NCI-H345 treated with DMSO at 0.1 percent for 48 hours (cell line): ENCODE measurements around the gene SRCAP.

Experiments
- DNase-seq: peaks from one replicate; lab custom pipeline; 2025; ENCODE audit not compliant: unreplicated experiment; lab: John Stamatoyannopoulos, UW

The SRCAP gene

GRCh38 chr16:30773826-30774225 is 74.9 kb downstream of the SRCAP start:
- DNase-seq: no peak

DNA sequence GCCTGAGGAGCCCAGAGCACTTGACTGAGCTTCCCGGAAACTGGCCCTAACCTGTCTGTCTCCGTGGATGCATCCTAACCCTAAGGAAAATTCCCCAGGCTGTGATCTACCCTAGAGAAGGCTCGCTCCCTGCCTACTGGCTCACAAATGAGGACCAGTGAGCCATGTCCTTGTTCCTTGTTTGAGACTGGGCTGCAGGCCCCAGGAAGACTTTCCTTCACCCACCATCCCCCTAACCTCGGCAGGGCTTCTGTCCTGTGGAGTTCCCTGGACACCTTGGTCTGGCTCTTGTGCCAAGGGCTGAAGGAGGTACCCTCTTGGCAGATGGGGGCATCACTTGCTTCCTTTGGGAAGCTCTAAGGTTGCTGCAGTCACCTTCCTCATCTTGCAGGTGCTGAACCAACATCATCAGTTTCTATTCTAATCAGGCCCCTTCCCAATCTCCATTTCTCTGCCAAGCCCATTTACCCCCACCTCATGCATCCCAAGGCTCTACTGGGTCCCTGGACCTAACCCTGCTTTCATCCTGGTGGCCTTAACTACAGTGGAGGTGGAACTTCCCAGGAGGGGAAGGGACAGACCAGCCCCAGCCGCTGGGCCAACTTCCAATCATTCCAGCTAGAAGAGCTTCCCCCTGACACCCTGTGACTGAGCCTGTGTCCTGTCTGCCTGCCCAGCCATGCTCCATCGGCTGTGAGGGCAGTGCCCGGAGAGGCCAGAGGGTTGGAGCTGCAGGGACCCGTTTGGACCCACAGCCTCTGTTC is 75.6 kb downstream of the SRCAP start:
- DNase-seq: no peak

- DNase-seq: no peak
Observed at GRCh38 chr16:30775131-30775391, 76.1 kb downstream of the SRCAP start.

GRCh38 chr16:30775392-30776188 is 76.6 kb downstream of the SRCAP start:
- no peak for DNase-seq

DNA sequence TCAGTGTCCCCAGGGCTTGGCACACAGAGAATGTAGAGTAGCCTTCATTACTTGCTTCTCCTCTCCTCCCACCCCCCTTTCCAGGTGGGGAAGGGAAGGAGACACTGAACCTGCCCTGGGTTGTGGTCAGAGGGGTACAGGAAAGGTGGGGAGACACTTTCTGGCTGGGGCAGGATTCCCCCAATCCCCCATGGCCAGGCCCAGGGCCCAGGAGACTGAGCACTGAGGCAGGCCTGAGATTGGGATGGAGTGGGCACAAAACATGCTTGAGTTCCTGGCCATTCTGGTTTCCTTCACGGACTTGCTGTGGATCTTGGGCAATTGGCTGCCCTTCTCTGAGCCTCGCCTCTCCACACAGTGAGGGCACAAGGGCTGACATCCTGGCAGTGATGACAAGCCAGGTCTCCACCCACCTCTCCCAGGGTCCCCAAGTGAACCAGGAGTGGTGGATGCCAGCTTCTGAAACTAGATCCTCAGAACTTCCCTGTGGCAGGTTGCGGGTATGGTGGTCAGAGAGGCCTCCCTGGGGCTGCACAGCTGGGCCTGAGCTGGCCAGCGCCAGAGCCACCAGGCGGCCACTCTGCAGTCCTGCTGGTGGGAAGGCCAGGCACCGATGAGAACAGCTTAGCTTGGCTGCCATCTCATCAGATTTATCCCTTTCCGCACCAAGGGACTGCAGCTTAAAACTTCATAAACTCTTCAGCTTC is 78.8 kb downstream of the SRCAP start:
- DNase-seq: no peak

DNA sequence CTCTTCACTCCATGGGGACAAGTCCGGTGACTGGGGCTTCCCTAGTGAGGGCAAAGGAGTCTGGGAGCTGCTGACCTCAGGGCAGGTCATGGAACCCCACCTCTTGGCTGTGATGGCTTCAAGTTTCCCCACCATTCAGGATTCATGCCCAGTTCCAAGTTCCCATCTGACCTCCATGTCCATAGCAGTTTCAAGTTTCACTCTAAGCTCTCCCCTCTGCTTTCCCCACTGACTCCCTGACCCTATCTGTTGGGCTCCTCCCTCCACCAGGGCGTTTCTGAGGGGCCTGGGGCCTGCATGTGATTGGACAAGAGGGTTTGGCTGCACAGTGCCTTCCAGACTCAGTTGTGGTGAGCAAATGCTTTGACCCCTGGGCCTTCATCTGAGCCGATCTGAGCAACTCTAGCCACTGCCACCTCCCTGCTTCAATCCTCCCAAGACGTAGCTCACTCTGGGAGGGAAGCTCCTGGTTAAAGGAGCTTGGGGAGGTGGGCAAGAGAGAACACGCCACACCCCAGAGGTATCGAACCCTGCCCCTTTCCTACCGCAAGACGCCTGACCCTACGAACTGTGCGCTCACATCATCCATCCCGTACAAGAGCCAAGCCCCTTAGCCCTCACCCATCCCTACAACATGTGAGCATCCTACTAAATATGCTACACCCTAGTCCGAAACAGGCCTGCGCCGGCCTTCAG is 79.7 kb downstream of the SRCAP start:
- no peak for DNase-seq

- DNase-seq: no peak
Observed at GRCh38 chr16:30779596-30779995, 80.6 kb downstream of the SRCAP start.

GRCh38 chr16:30780021-30780420 is 81.0 kb downstream of the SRCAP start:
- DNase-seq: no peak

GRCh38 chr16:30780549-30780948 is 81.6 kb downstream of the SRCAP start:
- no peak for DNase-seq

GRCh38 chr16:30782486-30783279 is 83.7 kb downstream of the SRCAP start:
- DNase-seq: no peak

DNA sequence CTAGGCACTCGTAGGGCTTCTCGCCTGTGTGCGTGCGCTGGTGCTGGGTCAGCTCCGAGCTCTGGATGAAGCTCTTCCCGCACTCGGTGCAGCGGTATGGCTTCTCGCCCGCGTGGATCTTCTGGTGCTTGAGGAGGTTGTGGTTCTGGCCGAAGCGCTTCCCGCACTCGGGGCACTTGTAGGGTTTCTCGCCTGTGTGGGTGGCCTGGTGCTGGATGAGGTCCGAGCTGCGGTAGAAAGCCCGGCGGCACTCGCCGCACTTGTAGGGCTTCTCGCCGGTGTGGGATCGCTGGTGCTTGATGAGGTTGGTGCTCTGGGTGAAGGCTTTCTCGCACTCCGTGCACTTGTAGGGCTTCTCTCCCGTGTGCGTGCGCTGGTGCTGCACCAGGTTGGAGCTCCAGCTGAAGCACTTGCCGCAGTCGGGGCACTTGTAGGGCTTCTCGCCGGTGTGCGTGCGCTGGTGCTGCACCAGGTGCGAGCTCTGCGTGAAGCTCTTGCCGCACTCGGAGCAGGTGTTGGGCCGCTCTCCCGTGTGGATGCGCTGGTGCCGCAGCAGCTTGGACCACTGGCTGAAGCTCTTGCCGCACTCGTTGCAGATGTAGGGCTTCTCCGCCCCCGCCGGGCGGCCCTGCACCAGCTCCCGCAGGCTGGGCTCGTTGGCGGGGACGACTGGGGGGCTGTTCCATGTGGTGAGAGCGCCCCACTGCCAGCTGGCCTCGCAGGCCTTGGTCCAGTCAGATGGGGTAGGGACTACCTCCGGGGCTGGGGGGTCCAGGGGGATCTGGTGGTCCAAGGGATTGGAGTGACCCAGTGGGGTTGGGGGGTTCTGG is 84.5 kb downstream of the SRCAP start:
- DNase-seq: no peak

- no peak for DNase-seq
Observed at GRCh38 chr16:30784215-30784614, 85.2 kb downstream of the SRCAP start.

DNA sequence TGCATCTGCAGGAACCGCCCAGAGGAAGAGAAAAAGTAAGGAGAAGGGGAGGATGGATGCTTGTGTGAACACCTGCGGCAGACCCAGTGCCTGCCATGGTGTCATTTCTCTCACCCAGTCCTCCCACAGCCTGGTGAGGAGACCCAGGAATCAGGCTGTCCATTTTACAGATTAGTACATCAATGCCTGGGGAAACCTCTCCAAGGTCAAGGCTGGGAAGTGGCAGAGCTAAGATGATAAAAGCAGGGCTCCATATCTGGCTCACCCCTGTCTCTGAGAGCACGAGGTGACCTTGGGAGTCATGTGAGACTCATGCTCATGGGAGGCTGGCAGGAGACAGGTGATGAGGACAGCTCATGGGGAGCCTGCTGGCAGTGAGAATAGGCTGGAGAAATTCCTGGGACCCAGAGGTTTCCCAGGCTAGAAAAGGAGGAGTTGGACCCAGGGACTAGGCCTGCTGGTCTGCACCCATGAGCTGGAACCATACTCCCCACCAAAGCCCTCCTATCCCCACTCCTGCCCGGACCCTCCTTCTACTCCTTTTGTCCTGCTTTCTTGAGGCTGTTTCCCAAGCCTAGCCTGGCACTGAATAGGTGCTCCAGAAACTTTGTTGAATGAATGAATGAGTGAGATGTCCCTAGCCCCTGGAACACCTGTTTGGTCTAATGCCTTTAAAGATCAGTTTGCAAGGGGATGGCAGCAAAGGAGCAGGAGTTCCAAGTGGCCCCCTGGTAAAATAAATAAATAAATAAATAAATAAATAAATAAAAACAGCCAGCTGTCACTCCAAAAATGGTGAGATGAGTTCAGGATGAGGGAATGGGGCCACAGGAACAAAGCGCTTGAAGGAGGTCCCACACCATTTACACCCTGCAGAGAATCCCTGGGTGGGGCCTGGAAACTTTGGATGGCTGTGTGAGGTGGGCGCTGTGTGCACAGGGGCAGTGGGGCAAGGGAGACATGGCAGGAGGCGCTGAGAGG is 86.4 kb downstream of the SRCAP start:
- no peak for DNase-seq

DNA sequence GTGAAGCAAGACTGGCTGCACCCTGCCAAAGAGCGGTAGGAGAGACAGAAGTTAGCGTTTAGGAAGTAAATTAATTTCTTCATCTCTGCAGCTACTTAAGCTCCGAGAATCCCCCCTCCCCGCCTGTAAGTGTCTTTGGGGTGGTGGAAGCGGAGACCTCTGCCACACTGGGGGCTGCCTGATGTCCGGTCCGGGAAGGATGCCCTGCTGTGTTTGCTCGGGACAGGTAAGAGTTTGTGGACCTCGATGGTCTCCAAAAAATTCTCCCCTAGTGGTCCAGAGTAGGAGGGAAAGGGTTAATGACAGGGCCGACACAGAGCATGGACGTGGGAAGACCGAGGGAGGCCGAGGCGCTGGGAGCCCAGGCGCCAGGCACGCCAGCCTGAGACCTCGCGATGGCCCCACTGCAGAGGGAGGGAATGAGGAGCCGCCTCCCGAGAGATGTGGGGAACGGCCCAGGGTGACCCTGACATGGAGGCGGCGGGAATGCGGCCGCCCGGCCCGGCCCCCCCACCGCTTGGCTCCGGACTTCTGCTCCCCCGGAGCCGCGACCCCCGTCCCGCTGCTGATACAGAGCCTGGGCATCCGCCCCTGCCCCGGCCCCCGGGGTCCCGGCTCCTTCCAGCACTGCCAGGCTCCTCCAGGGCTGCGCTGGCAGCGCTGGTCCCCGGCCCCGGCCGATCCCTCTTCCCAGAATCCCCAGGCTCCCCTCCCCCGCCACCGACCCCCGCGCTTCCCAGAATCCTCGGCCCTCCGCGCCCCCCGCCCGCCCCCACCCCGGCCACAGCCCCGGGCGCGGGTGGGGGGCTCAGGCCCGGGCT is 87.4 kb downstream of the SRCAP start:
- DNase-seq: peak; percentile 22

GRCh38 chr16:30786936-30787612 is 88.1 kb downstream of the SRCAP start, which contains the start of gene ZNF629:
Gene ZNF629, minus strand, starts transcription at chr16:30787205. Its CDS starts 2,723 bp downstream, at chr16:30784482.
- peak; percentile 42 for DNase-seq

GRCh38 chr16:30787613-30788378 is 88.8 kb downstream of the SRCAP start:
- DNase-seq: no peak
